OCI-LY1 (cell line): ENCODE measurements around the gene CPT1B.

Experiments used
- H2AFZ ChIP-seq: fragments of 200-600 bp; sonication (generic), shearing (Covaris generic); 2 replicates; pipeline ENCODE4 v1.6.0; 2014; ENCODE audit warnings: antibody characterized with exemption, mild to moderate bottlenecking, low read length
- H3F3A ChIP-seq: fragments of 200-600 bp; sonication (generic), shearing (Covaris generic); 2 replicates; pipeline ENCODE4 v1.6.0; 2014; ENCODE audit warnings: mild to moderate bottlenecking, antibody characterized with exemption, low read length, moderate library complexity; ENCODE audit not compliant: insufficient read depth
- H3K27ac ChIP-seq: fragments of 200-600 bp; sonication (generic); 2 replicates; pipeline ENCODE4 v1.5.1; 2014; ENCODE audit warnings: low read length, mixed run types, mild to moderate bottlenecking, low read depth; ENCODE audit not compliant: poor library complexity, severe bottlenecking
- H3K27me3 ChIP-seq: fragments of 200-600 bp; sonication (generic); 2 replicates; pipeline ENCODE4 v1.6.0; 2014; ENCODE audit warnings: antibody characterized with exemption, mild to moderate bottlenecking, low read length, moderate library complexity; ENCODE audit not compliant: insufficient read depth
- H3K36me3 ChIP-seq: fragments of 200-600 bp; sonication (generic); 2 replicates; pipeline ENCODE4 v1.6.1; 2014; ENCODE audit warnings: mild to moderate bottlenecking, antibody characterized with exemption, low read length, moderate library complexity, mixed read lengths; ENCODE audit not compliant: insufficient read depth
- H3K4me1 ChIP-seq: fragments of 200-600 bp; sonication (generic); 2 replicates; pipeline ENCODE4 v1.5.1; 2014; ENCODE audit warnings: mild to moderate bottlenecking, low read length, moderate library complexity; ENCODE audit not compliant: insufficient read depth, severe bottlenecking
- H3K4me2 ChIP-seq: fragments of 200-600 bp; sonication (generic), shearing (Covaris generic); 2 replicates; pipeline ENCODE4 v1.6.1; 2014; ENCODE audit warnings: low read length
- H3K4me3 ChIP-seq: fragments of 200-600 bp; sonication (generic); 2 replicates; pipeline ENCODE4 v1.5.1; 2014; ENCODE audit warnings: low read length, low read depth, mild to moderate bottlenecking, mixed read lengths; ENCODE audit not compliant: poor library complexity, severe bottlenecking
- H3K79me2 ChIP-seq: fragments of 200-600 bp; shearing (Covaris generic); 2 replicates; pipeline ENCODE4 v1.6.1; 2016; ENCODE audit warnings: mixed run types, low read length, mixed read lengths; ENCODE audit not compliant: insufficient read depth
- H3K9ac ChIP-seq: fragments of 200-600 bp; sonication (generic), shearing (Covaris generic); 2 replicates; pipeline ENCODE4 v1.6.1; 2014; ENCODE audit warnings: mild to moderate bottlenecking, low read length, mixed read lengths
- H3K9me2 ChIP-seq: fragments of 200-600 bp; sonication (generic), shearing (Covaris generic); 2 replicates; pipeline ENCODE4 v1.6.1; 2014; ENCODE audit warnings: low read depth, mild to moderate bottlenecking, low read length, mixed read lengths
- H3K9me3 ChIP-seq: fragments of 200-600 bp; shearing (Covaris generic); 2 replicates; pipeline ENCODE4 v1.6.1; 2014; ENCODE audit warnings: low read length, mixed read lengths
- H4K20me1 ChIP-seq: fragments of 200-600 bp; sonication (generic), shearing (Covaris generic); 2 replicates; pipeline ENCODE4 v1.6.0; 2016; ENCODE audit warnings: mild to moderate bottlenecking, low read length; ENCODE audit not compliant: insufficient read depth
- EZH2 ChIP-seq: fragments of 200-600 bp; sonication (generic), shearing (Covaris generic); IDR thresholded peaks from 2 replicates; pipeline ENCODE4 v1.8.0; 2017; ENCODE audit warnings: borderline replicate concordance, mixed run types, mild to moderate bottlenecking, antibody characterized with exemption, low read length, moderate library complexity, mixed read lengths
- TF ChIP-seq, protein P1 (sequence below): fragments of 200-600 bp; sonication (generic), shearing (Covaris generic); IDR thresholded peaks from 2 replicates; pipeline ENCODE4 v1.5.1; 2017; ENCODE audit warnings: mild to moderate bottlenecking, antibody characterized with exemption, low read length, moderate library complexity, mixed read lengths

Gene CPT1B

DNA sequence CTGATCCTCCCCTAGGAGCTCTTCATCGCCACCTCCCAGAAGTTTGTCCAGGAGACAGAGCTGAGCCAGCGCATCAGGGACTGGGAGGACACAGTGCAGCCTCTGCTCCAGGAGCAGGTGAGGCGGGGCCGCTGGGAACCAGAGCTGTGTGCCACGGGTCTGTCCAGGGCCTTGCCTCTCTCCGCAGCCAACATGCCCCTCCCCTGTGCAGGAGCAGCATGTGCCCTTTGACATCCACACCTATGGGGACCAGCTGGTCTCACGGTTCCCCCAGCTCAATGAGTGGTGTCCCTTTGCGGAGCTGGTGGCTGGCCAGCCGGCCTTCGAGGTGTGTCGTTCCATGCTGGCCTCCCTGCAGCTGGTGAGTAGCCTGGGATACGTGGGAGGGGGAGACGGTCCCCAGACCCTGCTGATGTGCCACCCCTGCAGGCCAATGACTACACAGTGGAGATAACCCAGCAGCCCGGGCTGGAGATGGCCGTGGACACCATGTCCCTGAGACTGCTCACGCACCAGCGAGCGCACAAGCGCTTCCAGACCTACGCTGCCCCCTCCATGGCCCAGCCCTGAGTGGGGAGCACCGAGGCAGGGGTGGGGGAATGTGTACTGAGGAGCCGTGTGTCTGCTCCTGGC lies 55.3 kb downstream of the CPT1B start:
- H3K4me3 ChIP-seq: no peak overlapping the region
- H3K27me3 ChIP-seq: no peaks in the 10 kb centered on the region
- no peak overlapping the region for H3K27ac ChIP-seq
- no peaks in the 10 kb centered on the region for H3K9me2 ChIP-seq
- H3F3A ChIP-seq: no peaks in the 10 kb centered on the region
- H3K9ac ChIP-seq: no peak overlapping the region
- TF ChIP-seq, protein P1, sequence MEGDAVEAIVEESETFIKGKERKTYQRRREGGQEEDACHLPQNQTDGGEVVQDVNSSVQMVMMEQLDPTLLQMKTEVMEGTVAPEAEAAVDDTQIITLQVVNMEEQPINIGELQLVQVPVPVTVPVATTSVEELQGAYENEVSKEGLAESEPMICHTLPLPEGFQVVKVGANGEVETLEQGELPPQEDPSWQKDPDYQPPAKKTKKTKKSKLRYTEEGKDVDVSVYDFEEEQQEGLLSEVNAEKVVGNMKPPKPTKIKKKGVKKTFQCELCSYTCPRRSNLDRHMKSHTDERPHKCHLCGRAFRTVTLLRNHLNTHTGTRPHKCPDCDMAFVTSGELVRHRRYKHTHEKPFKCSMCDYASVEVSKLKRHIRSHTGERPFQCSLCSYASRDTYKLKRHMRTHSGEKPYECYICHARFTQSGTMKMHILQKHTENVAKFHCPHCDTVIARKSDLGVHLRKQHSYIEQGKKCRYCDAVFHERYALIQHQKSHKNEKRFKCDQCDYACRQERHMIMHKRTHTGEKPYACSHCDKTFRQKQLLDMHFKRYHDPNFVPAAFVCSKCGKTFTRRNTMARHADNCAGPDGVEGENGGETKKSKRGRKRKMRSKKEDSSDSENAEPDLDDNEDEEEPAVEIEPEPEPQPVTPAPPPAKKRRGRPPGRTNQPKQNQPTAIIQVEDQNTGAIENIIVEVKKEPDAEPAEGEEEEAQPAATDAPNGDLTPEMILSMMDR: no peak
- TF ChIP-seq EZH2: no peak
- H3K9me3 ChIP-seq: no peaks in the 10 kb centered on the region
- peaks cover 67% of the 10 kb centered on the region for H3K36me3 ChIP-seq
- H3K4me2 ChIP-seq: no peak overlapping the region
- H3K79me2 ChIP-seq: no peaks in the 10 kb centered on the region
- no peaks in the 10 kb centered on the region for H4K20me1 ChIP-seq
- no peak overlapping the region for H2AFZ ChIP-seq
- H3K4me1 ChIP-seq: peaks cover 29% of the 10 kb centered on the region

DNA sequence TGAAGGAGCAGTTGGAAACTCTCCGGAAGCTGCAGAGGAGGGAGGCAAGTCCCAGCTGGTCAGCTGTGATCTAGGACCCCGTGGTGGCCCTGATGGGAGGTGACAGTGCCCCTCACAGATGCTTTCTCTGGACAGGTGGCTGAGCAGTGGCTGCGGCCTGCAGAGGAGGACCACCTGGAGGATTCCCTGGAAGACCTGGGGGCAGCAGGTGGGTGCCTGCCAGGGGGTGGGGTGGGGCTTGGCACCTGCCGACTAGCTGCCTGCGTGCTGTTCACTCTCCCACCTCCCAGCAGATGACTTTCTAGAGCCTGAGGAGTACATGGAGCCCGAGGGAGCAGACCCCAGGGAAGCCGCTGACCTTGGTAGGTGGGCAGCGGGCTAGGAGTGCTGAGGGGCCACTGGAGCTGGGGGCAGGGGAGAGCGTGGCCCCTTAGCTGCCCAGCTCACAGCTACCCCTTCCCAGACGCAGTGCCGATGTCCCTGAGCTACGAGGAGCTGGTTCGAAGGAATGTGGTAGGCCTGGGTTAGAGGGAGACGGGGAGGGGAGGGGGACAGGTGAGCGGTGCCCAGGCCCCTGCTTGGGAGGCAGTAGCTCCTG lies 55.9 kb downstream of the CPT1B start:
- Histone ChIP-seq H3K27me3 (no peaks in the 10 kb centered on the region), H3F3A (no peaks in the 10 kb centered on the region), H4K20me1 (no peaks in the 10 kb centered on the region), H3K9me2 (no peaks in the 10 kb centered on the region), H3K9me3 (no peaks in the 10 kb centered on the region), H3K36me3 (peaks cover 73% of the 10 kb centered on the region), H2AFZ (no peak overlapping the region), H3K4me3 (no peak overlapping the region), H3K9ac (no peak overlapping the region), H3K4me1 (peaks cover 26% of the 10 kb centered on the region), H3K79me2 (no peaks in the 10 kb centered on the region), H3K4me2 (no peak overlapping the region), H3K27ac (no peak overlapping the region)
- TF ChIP-seq, protein P1: no peak
- no peak for TF ChIP-seq EZH2

DNA sequence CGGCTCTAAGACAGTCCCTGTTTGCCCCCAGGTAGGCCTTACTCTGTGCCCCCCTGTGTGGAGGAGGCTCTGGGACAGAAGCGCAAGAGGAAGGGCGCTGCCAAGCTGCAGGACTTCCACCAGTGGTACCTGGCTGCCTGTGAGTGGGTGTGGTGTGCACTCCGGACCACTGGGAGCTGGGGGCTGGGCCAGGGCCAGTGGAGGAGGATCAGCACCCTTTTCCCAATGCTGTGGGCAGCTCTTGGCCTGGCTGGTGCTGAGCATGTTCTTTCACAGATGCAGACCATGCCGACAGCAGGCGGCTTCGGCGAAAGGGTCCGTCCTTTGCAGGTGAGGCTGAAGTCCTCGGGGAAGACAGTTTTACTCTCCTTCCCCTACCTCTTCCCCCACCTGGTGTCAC lies 56.5 kb downstream of the CPT1B start:
- Histone ChIP-seq H3K79me2 (no peaks in the 10 kb centered on the region), H3K4me1 (peaks cover 21% of the 10 kb centered on the region), H3K9me2 (no peaks in the 10 kb centered on the region), H3K4me3 (no peak overlapping the region), H4K20me1 (no peaks in the 10 kb centered on the region), H3K36me3 (peaks cover 79% of the 10 kb centered on the region), H3K4me2 (no peak overlapping the region), H3K27me3 (no peaks in the 10 kb centered on the region), H3K27ac (no peak overlapping the region), H3K9me3 (no peaks in the 10 kb centered on the region), H3F3A (no peaks in the 10 kb centered on the region), H2AFZ (no peak overlapping the region), H3K9ac (no peak overlapping the region)
- no peak for TF ChIP-seq EZH2
- TF ChIP-seq, protein P1: no peak
